ENCODE results near the gene LARGE1.

The LARGE1 gene

DNA sequence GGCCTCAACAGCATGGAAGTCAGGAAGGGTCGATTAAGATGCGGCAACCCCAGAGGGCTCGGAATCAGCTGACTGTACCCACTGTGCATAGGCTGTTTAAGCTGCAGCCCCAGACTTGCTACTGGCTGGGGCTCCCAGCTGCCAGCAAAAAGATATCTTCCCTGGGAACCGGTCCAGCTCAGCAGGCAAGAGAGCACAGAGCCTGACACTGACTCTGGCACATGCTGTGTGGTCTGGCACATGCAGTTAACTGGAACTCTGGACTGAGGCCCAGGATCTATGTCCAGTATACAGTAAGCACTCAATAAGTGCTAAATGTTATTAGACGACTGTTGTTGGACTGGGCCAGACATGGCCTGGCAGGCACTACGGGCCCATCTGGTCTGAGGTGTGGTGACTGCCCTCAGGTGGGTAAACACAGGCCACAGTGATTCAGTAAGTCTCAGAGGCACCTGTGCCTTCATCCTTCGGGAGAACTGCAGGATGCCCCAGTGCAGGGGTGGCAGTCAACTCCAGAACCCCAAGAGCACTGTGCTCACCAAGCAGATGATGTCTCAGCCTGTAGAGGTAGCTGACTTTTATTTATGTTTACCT lies 87.6 kb downstream of the LARGE1 start:
- no peak overlapping the region for H3K9ac ChIP-seq (ENCODE audit: low read depth, low read length)
- no peak overlapping the region for H3K27ac ChIP-seq (ENCODE audit: low read length)
- TF ChIP-seq EZH2 (IDR thresholded peaks at IDR 0.05; ENCODE audit: borderline replicate concordance, low read depth, low read length, severe bottlenecking) (no peak), CTCF (IDR thresholded peaks at IDR 0.05; ENCODE audit: borderline replicate concordance, extremely low read depth, low read length, poor library complexity, severe bottlenecking) (no peak)
- no peak overlapping the region for H3K4me2 ChIP-seq (ENCODE audit: insufficient read depth, low read length)
- no peaks in the 10 kb centered on the region for H3K79me2 ChIP-seq (ENCODE audit: insufficient read depth, low read length)
- ATAC-seq (ENCODE audit: insufficient read depth, low read depth) (no peak), DNase-seq (no peak)
- H3K9me3 ChIP-seq (ENCODE audit: insufficient read depth, low read length, severe bottlenecking): no peaks in the 10 kb centered on the region
- H3K36me3 ChIP-seq (ENCODE audit: insufficient read depth, low read length): no peaks in the 10 kb centered on the region
- H4K20me1 ChIP-seq (ENCODE audit: insufficient read depth, low read length): no peaks in the 10 kb centered on the region
- no peak overlapping the region for H2AFZ ChIP-seq (ENCODE audit: low read depth, low read length)
- no peaks in the 10 kb centered on the region for H3K4me1 ChIP-seq (ENCODE audit: insufficient read depth, low read length)
- no peak overlapping the region for H3K4me3 ChIP-seq (ENCODE audit: low read depth in 1 of 2, low read length in 2 of 2)
- no peaks in the 10 kb centered on the region for H3K27me3 ChIP-seq (ENCODE audit: insufficient read depth, low read length, poor library complexity)

DNA sequence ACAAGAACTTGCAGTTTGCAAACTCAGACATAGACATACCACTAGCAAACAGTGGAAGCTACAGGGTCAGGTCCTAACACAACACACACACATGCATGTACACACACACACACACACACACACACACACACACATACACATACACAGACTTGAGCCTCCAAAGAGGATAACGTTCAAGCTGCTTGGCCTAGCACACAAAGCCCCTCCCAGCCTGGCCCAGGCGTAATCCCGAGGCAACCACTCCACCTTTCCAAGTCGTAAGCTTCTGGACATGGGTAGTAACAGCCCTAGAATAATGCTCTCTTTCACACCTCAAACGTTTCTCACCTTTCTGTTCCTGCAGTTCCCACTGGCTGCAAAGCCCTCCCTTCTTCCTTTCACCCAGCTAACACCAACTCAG lies 88.6 kb downstream of the LARGE1 start:
- no peak overlapping the region for H2AFZ ChIP-seq (ENCODE audit: low read depth, low read length)
- H3K4me3 ChIP-seq (ENCODE audit: low read depth in 1 of 2, low read length in 2 of 2): no peak overlapping the region
- no peak overlapping the region for H3K9ac ChIP-seq (ENCODE audit: low read depth, low read length)
- no peak overlapping the region for H3K4me2 ChIP-seq (ENCODE audit: insufficient read depth, low read length)
- no peaks in the 10 kb centered on the region for H3K36me3 ChIP-seq (ENCODE audit: insufficient read depth, low read length)
- ATAC-seq (ENCODE audit: insufficient read depth, low read depth) (no peak), DNase-seq (no peak)
- no peak overlapping the region for H3K27ac ChIP-seq (ENCODE audit: low read length)
- no peaks in the 10 kb centered on the region for H3K79me2 ChIP-seq (ENCODE audit: insufficient read depth, low read length)
- H3K27me3 ChIP-seq (ENCODE audit: insufficient read depth, low read length, poor library complexity): no peaks in the 10 kb centered on the region
- no peaks in the 10 kb centered on the region for H3K9me3 ChIP-seq (ENCODE audit: insufficient read depth, low read length, severe bottlenecking)
- no peaks in the 10 kb centered on the region for H3K4me1 ChIP-seq (ENCODE audit: insufficient read depth, low read length)
- TF ChIP-seq EZH2 (IDR thresholded peaks at IDR 0.05; ENCODE audit: borderline replicate concordance, low read depth, low read length, severe bottlenecking): no peak
- H4K20me1 ChIP-seq (ENCODE audit: insufficient read depth, low read length): no peaks in the 10 kb centered on the region

- no peak for DNase-seq
- no peaks in the 10 kb centered on the region for H3K79me2 ChIP-seq (ENCODE audit: insufficient read depth, low read length)
Measured at GRCh38 chr22:33831207-33831606, 89.1 kb downstream of the LARGE1 start.

More at GRCh38 chr22:33831207-33831606, 89.1 kb downstream of the LARGE1 start:
- Histone ChIP-seq H3K27ac (ENCODE audit: low read length) (no peak overlapping the region), H3K9ac (ENCODE audit: low read depth, low read length) (no peak overlapping the region), H4K20me1 (ENCODE audit: insufficient read depth, low read length) (no peaks in the 10 kb centered on the region), H3K4me3 (ENCODE audit: low read depth in 1 of 2, low read length in 2 of 2) (no peak overlapping the region), H3K4me2 (ENCODE audit: insufficient read depth, low read length) (no peak overlapping the region), H2AFZ (ENCODE audit: low read depth, low read length) (no peak overlapping the region), H3K4me1 (ENCODE audit: insufficient read depth, low read length) (no peaks in the 10 kb centered on the region), H3K36me3 (ENCODE audit: insufficient read depth, low read length) (no peaks in the 10 kb centered on the region), H3K9me3 (ENCODE audit: insufficient read depth, low read length, severe bottlenecking) (no peaks in the 10 kb centered on the region), H3K27me3 (ENCODE audit: insufficient read depth, low read length, poor library complexity) (no peaks in the 10 kb centered on the region)
- TF ChIP-seq CTCF (IDR thresholded peaks at IDR 0.05; ENCODE audit: borderline replicate concordance, extremely low read depth, low read length, poor library complexity, severe bottlenecking) (no peak), EZH2 (IDR thresholded peaks at IDR 0.05; ENCODE audit: borderline replicate concordance, low read depth, low read length, severe bottlenecking) (no peak)
- no peak for ATAC-seq (ENCODE audit: insufficient read depth, low read depth)

Data from DND-41 (cell line).